DOHH2 (cell line): ENCODE data around the gene OR51B5.
"Not testable (repeated sequence)": the region's sequence is repeated elsewhere in the genome, so short reads cannot be mapped to it uniquely, and the experiment has no call there.

Experiments used
- H3F3A ChIP-seq: fragments of 200-600 bp; sonication (generic), shearing (Covaris generic); 2 replicates; pipeline ENCODE4 v1.6.0; 2016; ENCODE audit warnings: antibody characterized with exemption, mild to moderate bottlenecking; ENCODE audit not compliant: control insufficient read depth, insufficient read depth
- H3K27ac ChIP-seq: fragments of 200-600 bp; sonication (generic); 2 replicates; pipeline ENCODE4 v1.5.1; 2014; ENCODE audit warnings: low read depth, mild to moderate bottlenecking, low read length, moderate library complexity
- H3K27me3 ChIP-seq: fragments of 200-600 bp; sonication (generic); 2 replicates; pipeline ENCODE4 v1.6.1; 2014; ENCODE audit warnings: mild to moderate bottlenecking, low read length, mixed read lengths; ENCODE audit not compliant: control insufficient read depth
- H3K36me3 ChIP-seq: fragments of 200-600 bp; sonication (generic); 2 replicates; pipeline ENCODE4 v1.6.1; 2014; ENCODE audit warnings: mild to moderate bottlenecking, low read length, moderate library complexity, mixed read lengths; ENCODE audit not compliant: control insufficient read depth
- H3K4me1 ChIP-seq: fragments of 200-600 bp; sonication (generic); 2 replicates; pipeline ENCODE4 v1.6.1; 2014; ENCODE audit warnings: mild to moderate bottlenecking, low read length, mixed read lengths; ENCODE audit not compliant: control insufficient read depth
- H3K4me2 ChIP-seq: fragments of 200-600 bp; sonication (generic); 2 replicates; pipeline ENCODE4 v1.6.0; 2014; ENCODE audit warnings: mild to moderate bottlenecking, low read length, moderate library complexity
- H3K4me3 ChIP-seq: fragments of 200-600 bp; sonication (generic); 2 replicates; pipeline ENCODE4 v1.5.1; 2014; ENCODE audit warnings: mild to moderate bottlenecking, low read length, mixed read lengths
- H3K79me2 ChIP-seq: fragments of 200-600 bp; sonication (generic); 2 replicates; pipeline ENCODE4 v1.6.1; 2014; ENCODE audit warnings: mild to moderate bottlenecking, low read length, mixed read lengths; ENCODE audit not compliant: control insufficient read depth
- H3K9me2 ChIP-seq: fragments of 200-600 bp; sonication (generic); replicated peaks from 2 replicates; pipeline ENCODE4 v1.6.1; 2014; ENCODE audit warnings: mild to moderate bottlenecking, low read length, mixed read lengths; ENCODE audit not compliant: control insufficient read depth
- H3K9me3 ChIP-seq: fragments of 200-600 bp; sonication (generic); 2 replicates; pipeline ENCODE4 v1.6.1; 2014; ENCODE audit warnings: antibody characterized with exemption, low read length, mixed read lengths; ENCODE audit not compliant: control insufficient read depth, insufficient read depth
- H4K20me1 ChIP-seq: fragments of 200-600 bp; sonication (generic); 2 replicates; pipeline ENCODE4 v1.6.0; 2014; ENCODE audit warnings: low read depth, mild to moderate bottlenecking, antibody characterized with exemption, low read length, moderate library complexity; ENCODE audit not compliant: control insufficient read depth, insufficient read depth
- CTCF ChIP-seq: fragments of 200-600 bp; sonication (generic); IDR thresholded peaks from one replicate; pipeline ENCODE4 v1.5.1; 2014; ENCODE audit warnings: antibody characterized with exemption, mild to moderate bottlenecking, low read depth, low read length; ENCODE audit not compliant: poor library complexity, severe bottlenecking
- EZH2phosphoT487 ChIP-seq: fragments of 200-600 bp; sonication (generic); IDR thresholded peaks from 2 replicates; pipeline ENCODE4 v1.6.1; 2017; ENCODE audit warnings: borderline replicate concordance, mild to moderate bottlenecking, antibody characterized with exemption, low read length, moderate library complexity, mixed read lengths

The OR51B5 gene

GRCh38 chr11:5335170-5335569 lies 8.2 kb downstream of the OR51B5 start:
- Histone ChIP-seq H3K4me3 (no peak overlapping the region), H3K36me3 (no peaks in the 10 kb centered on the region), H3K4me1 (no peaks in the 10 kb centered on the region), H3K4me2 (no peak overlapping the region), H3K79me2 (no peaks in the 10 kb centered on the region), H3K27ac (no peak overlapping the region), H3K9me2 (no peaks in the 10 kb centered on the region), H4K20me1 (no peaks in the 10 kb centered on the region), H3F3A (no peaks in the 10 kb centered on the region), H3K9me3 (no peaks in the 10 kb centered on the region), H3K27me3 (no peaks in the 10 kb centered on the region)
- no peak for TF ChIP-seq CTCF
- no peak for TF ChIP-seq EZH2phosphoT487

GRCh38 chr11:5324197-5324596 lies 19.1 kb downstream of the OR51B5 start, which contains the start of gene OR51B2:
OR51B2 (minus strand) TSS chr11:5324297; CDS start chr11:5324297, 0 bp downstream.
- Histone ChIP-seq H3K4me2 (no peak within 1 kb of the TSS), H3K27ac (no peak within 1 kb of the TSS), H3K79me2 (no peaks in the 10 kb centered on the region), H3K27me3 (no peaks in the 10 kb centered on the region), H3K36me3 (no peaks in the 10 kb centered on the region), H3K9me3 (no peaks in the 10 kb centered on the region), H3K4me1 (no peaks in the 10 kb centered on the region), H3K9me2 (no peaks in the 10 kb centered on the region), H4K20me1 (no peaks in the 10 kb centered on the region), H3F3A (no peaks in the 10 kb centered on the region), H3K4me3 (no peak within 1 kb of the TSS)
- TF ChIP-seq CTCF (no peak), EZH2phosphoT487 (no peak)

GRCh38 chr11:5317292-5317691 lies 26.0 kb downstream of the OR51B5 start:
- Histone ChIP-seq H4K20me1 (no peaks in the 10 kb centered on the region), H3K9me2 (no peaks in the 10 kb centered on the region), H3K4me3 (no peak overlapping the region), H3K27me3 (no peaks in the 10 kb centered on the region), H3K4me1 (no peaks in the 10 kb centered on the region), H3K4me2 (no peak overlapping the region), H3K27ac (no peak overlapping the region), H3K36me3 (no peaks in the 10 kb centered on the region), H3K9me3 (no peaks in the 10 kb centered on the region), H3F3A (no peaks in the 10 kb centered on the region), H3K79me2 (no peaks in the 10 kb centered on the region)
- TF ChIP-seq EZH2phosphoT487, result no peak

GRCh38 chr11:5313326-5314023 lies 29.8 kb downstream of the OR51B5 start:
- not testable (repeated sequence) for H3K36me3 ChIP-seq, H3K27me3 ChIP-seq, H3K4me2 ChIP-seq, H3K79me2 ChIP-seq, H3F3A ChIP-seq, H3K27ac ChIP-seq, H3K4me3 ChIP-seq, H3K4me1 ChIP-seq, H3K9me3 ChIP-seq, H4K20me1 ChIP-seq, H3K9me2 ChIP-seq
